Measurements from ENCODE around the gene DLG1.

DNA sequence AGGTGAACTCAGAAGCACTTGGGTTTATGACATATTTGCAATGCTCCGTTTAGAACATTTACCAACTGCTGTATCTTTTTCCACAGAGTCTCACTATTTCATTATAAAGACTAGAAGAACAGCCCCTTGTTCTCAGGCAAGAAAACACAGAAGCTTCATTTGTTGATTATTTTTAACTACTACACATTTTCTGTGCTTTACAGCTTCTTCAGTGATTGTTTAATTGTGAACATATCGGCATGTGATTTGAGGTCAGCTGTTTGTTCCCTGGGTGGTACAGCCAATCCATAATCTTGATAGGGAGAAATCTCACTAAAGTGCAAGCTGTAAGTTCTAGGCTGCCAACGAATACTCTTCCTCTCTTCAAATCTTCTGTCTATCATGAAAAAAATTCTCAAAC is 31.0 kb upstream of the DLG1 start:
- TF ChIP-seq CTCF (conservative IDR thresholded peaks at IDR 0.05; ENCODE audit: low read depth, low read length) = no peak
- no peak for TF ChIP-seq MAZ (IDR thresholded peaks at IDR 0.05; ENCODE audit: borderline replicate concordance, low read depth, low read length)

Data from IMR-90 (cell line).